ENCODE results near the gene GSTA5.
"Not testable (repeated sequence)": the region's sequence is repeated elsewhere in the genome, so short reads cannot be mapped to it uniquely, and the experiment has no call there.

Gene GSTA5

DNA sequence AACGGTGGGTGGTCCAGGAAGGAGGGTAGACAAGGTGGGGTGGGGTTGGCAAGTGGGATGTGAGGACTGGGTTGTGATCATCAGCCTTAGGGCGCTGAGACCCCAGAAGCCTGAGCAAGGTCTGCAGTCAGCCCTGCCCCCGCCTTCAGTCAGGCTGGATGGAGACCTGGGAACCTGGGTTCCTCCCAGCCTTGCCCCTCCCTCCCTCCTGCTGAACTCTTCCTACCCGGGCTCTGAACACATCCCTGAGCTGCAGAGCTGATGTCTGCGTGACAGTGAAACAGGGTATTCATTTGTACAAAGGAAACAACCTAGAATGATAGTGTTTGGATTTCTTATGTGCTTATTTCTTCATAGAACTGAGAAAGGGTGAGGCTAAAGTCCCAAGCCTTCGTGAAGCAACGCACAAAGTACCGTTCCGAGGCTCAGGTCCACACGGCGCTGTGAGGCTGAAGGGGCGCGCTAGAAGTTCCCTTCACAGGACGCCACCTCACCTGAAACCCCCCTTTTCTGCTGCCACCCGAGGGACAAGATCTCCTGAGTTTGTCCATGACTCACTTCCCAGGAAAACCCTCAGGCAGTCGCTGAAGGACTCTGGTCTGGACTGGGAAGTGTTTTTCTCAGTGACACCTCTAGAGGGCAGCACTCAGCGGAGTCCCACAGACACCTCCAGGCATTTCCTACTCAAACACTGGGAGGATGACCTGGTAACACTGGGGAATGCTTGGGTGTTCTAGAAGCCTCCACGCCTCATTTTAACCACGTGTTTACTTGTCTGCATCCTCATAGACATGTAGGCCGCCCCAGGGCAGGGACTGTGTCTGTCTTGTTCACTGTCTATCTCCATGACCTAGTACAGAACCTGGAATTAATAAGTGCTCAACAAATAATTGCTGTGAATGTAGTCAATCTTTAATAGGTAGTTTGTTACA is 1.2 kb downstream of the GSTA5 start:
- Histone ChIP-seq H3K36me3 (no peaks in the 10 kb centered on the region), H3K4me1 (no peaks in the 10 kb centered on the region), H3K27me3 (no peaks in the 10 kb centered on the region), H3K27ac (no peak overlapping the region), H3K4me3 (no peak overlapping the region), H3K9me3 (no peaks in the 10 kb centered on the region)
- TF ChIP-seq, protein P1, sequence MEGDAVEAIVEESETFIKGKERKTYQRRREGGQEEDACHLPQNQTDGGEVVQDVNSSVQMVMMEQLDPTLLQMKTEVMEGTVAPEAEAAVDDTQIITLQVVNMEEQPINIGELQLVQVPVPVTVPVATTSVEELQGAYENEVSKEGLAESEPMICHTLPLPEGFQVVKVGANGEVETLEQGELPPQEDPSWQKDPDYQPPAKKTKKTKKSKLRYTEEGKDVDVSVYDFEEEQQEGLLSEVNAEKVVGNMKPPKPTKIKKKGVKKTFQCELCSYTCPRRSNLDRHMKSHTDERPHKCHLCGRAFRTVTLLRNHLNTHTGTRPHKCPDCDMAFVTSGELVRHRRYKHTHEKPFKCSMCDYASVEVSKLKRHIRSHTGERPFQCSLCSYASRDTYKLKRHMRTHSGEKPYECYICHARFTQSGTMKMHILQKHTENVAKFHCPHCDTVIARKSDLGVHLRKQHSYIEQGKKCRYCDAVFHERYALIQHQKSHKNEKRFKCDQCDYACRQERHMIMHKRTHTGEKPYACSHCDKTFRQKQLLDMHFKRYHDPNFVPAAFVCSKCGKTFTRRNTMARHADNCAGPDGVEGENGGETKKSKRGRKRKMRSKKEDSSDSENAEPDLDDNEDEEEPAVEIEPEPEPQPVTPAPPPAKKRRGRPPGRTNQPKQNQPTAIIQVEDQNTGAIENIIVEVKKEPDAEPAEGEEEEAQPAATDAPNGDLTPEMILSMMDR (IDR thresholded peaks at IDR 0.05) = peak; percentile 38 to 42
- no peak for DNase-seq
- intact Hi-C loops (cut with DNase I; ENCODE audit: low total_unique reads) = no loop called here

DNA sequence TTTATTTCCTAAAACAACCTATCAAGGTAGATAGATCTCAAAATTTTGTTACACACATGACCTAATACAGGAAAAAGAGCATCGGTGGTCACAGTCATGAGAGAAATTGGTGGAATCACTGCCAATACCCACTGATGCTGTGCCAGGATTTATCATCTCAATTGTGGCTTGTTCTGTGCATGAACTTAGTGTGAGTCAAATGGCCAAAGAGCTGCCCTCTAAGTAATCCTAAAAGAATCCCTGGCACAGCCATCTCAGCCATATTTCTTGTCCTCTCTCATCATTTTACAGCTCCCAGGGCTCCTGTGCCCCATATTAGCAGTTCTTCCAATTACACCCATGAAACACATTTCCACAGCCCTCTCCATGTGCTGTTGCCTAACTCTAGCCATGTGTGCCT is 6.1 kb downstream of the GSTA5 start:
- no peaks in the 10 kb centered on the region for H3K4me1 ChIP-seq
- H3K36me3 ChIP-seq = no peaks in the 10 kb centered on the region
- TF ChIP-seq, protein P1 (IDR thresholded peaks at IDR 0.05) = no peak
- no peak for DNase-seq
- H3K4me3 ChIP-seq = no peak overlapping the region
- H3K9me3 ChIP-seq = no peaks in the 10 kb centered on the region
- H3K27ac ChIP-seq = no peak overlapping the region
- intact Hi-C loops (cut with DNase I; ENCODE audit: low total_unique reads) = no loop called here
- H3K27me3 ChIP-seq = no peaks in the 10 kb centered on the region

DNA sequence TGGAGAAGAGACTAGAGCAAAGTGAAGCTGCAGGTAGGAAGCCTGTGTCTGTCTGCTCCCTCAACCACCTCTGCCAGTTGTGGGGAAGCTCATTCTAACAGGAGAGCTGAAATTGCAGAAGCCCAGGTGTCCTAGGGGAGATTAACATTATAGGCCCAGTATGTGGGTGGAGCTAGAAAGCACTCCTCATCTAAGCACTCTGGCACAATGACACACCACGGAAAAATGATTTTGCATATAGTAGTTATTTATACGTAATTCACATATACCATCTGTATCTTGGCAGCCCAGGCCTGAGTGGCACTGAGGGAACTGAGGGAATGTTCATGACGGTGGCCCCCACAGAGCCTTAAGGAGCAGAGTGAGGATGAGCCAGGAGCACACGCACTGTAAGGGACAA is 9.7 kb downstream of the GSTA5 start:
- H3K4me1 ChIP-seq; H3K36me3 ChIP-seq; H3K27me3 ChIP-seq; H3K9me3 ChIP-seq; H3K27ac ChIP-seq; H3K4me3 ChIP-seq; intact Hi-C loops (cut with DNase I; ENCODE audit: low total_unique reads); DNase-seq: not testable (repeated sequence)

DNA sequence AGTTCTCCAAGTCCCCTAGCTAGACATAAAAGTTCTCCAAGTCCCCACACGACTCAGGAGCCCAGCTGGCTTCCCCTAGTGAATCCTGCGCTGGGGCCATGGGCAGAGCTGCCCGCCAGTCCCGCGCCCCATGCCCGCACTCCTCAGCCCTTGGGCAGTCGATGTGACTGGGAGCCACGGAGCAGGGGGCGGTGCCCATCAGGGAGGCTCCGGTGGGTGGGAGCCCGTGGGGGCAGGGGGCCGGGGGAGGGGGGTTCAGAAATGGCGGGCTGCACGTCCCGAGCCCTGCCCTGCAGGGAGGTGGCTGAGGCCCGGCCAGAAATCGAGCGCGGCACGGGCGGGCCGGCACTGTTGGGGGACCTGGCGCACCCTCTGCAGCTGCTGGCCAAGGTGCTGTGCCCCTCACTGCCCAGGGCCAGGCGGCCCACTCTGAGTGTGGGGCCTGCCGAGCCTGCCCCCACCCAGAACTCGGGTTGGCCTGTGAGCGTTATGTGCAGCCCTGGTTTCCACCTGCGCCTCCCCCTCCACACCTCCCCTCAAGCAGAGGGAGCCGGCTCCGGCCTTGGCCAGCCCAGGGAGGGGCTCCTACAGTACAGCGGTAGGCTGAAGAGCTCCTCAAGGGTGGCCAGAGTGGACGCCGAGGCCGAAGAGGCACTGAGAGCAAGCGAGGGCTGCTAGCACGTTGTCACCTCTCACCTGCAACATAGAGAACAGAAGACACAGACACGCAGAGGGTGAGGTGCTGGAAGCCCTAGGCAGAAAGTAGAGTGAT is 11.4 kb downstream of the GSTA5 start:
- no peak overlapping the region for H3K4me3 ChIP-seq
- TF ChIP-seq, protein P1 (IDR thresholded peaks at IDR 0.05) = no peak
- intact Hi-C loops (cut with DNase I; ENCODE audit: low total_unique reads) = no loop called here
- DNase-seq = no peak
- H3K36me3 ChIP-seq = no peaks in the 10 kb centered on the region
- no peaks in the 10 kb centered on the region for H3K27me3 ChIP-seq
- no peaks in the 10 kb centered on the region for H3K4me1 ChIP-seq
- H3K9me3 ChIP-seq = no peaks in the 10 kb centered on the region
- no peak overlapping the region for H3K27ac ChIP-seq

DNA sequence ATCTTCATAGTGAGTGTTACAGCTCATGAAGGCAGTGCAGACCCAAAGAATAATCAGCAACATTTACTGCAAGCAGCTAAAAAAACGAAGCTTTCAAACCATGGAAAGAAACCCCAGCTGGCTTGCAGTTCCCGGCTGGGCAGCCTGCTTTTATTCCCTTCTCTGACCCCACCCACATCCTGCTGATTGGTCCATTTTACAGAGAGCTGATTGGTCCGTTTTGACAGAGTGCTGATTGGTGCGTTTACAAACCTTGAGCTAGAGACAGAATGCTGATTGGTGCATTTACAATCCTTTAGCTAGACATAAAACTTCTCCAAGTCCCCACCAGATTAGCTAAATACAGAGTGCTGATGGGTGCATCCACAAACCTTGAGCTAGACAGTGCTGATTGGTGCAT is 12.0 kb downstream of the GSTA5 start:
- DNase-seq; H3K36me3 ChIP-seq; H3K27ac ChIP-seq; H3K27me3 ChIP-seq; H3K9me3 ChIP-seq; intact Hi-C loops (cut with DNase I; ENCODE audit: low total_unique reads); H3K4me1 ChIP-seq; H3K4me3 ChIP-seq: not testable (repeated sequence)

DNA sequence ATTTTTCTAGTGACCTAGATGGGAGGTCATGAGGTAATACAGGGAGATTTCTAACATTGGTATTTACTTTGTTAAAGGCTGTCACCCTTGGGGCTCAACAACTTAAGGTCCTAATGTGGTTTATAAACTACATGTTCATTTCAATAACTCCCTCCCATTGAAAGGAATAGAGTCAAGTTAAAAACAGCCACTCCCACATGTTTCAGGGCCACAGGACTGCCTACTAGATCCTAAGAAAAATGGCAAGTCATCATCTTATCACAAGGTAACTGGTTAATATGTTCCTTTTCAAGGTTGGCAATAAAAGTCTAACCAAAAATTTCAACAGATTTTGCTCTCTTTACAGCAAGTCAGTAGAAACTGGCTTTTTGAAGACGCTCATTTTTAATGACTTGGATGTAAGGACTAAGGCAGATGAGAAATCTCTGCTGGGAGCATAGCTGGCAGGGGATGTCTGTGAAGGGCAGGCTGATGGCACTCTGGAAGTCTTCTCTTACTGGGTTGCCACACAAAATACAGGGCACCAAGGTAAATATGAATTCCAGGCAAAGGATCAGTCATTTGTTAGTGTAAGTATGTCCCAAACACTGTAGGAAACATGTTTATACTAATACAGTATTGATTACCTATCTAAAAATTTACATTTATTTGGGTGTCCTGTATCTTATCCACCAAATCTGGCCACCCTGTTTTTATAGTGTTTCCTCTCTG is 13.4 kb downstream of the GSTA5 start:
- H3K27me3 ChIP-seq; H3K27ac ChIP-seq; H3K4me3 ChIP-seq; H3K4me1 ChIP-seq; H3K36me3 ChIP-seq; H3K9me3 ChIP-seq; intact Hi-C loops (cut with DNase I; ENCODE audit: low total_unique reads); DNase-seq: not testable (repeated sequence)
